GM03348 (cell line): ENCODE results near the gene PKP1.

Source experiments
- DNase-seq: peaks from one replicate; pipeline ENCODE4 v3.0.0; 2012; ENCODE audit warnings: low spot score

PKP1 gene

GRCh38 chr1:201310251-201310985 is 27.1 kb downstream of the PKP1 start:
- DNase-seq = no peak

DNA sequence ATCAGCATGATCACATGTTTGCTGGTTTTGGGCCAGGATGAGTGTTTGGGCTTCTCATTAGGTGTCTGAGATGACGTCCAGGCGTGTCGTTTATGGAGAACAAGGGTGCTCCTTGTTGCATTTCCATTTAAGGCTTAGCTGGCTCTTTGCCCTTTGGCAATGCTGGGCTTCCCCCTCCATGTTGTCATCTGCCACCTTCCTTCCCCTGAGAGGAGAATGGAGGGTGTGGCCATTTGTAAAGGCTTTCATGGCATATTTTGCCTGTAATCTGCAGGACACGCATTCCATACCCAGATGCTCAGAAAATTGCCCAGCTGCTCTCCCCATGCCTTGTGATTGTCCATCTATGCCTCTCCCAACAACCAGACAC is 27.7 kb downstream of the PKP1 start:
- no peak for DNase-seq

DNA sequence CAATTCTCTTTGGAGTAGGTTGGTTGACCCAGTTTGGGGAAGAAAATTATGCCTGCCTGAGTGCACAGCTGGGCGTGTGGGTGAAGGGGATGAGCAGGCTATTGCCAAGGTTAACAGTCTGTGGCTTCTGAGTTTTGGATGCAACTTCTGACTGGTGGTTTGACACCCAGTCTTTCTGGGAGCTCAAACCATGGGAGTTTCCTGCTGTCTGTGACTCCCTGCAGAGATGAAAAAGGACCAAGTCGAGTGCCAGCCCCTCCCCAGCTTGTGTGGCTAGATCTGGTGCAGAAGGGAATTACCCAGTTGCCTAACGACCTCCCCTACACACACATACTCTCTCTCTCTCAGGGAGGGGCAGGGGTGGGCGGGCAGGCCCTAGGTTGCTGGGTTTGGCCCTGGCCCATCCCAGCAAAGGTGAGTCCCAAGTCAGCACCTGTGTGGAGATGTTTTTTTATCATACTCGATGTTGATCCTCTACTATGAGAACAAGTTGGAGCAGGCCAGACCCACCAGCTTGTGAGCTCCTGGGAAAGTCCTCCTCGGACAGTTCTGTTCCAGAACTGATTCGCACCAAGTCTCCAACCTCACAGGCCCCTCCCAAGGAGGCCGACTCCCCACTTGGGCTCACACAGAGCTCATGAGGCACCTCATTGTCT is 28.2 kb downstream of the PKP1 start:
- DNase-seq = peak; percentile 29

- DNase-seq = no peak
Measured at GRCh38 chr1:201312298-201312697, 29.0 kb downstream of the PKP1 start.

DNA sequence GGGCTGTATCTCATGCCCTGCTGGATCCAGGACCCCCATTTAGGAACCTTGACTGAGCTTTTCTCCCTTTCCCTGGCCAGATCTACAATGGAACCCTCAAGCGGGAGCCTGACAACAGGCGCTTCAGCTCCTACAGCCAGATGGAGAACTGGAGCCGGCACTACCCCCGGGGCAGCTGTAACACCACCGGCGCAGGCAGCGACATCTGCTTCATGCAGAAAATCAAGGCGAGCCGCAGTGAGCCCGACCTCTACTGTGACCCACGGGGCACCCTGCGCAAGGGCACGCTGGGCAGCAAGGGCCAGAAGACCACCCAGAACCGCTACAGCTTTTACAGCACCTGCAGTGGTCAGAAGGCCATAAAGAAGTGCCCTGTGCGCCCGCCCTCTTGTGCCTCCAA is 29.8 kb downstream of the PKP1 start:
- no peak for DNase-seq

DNA sequence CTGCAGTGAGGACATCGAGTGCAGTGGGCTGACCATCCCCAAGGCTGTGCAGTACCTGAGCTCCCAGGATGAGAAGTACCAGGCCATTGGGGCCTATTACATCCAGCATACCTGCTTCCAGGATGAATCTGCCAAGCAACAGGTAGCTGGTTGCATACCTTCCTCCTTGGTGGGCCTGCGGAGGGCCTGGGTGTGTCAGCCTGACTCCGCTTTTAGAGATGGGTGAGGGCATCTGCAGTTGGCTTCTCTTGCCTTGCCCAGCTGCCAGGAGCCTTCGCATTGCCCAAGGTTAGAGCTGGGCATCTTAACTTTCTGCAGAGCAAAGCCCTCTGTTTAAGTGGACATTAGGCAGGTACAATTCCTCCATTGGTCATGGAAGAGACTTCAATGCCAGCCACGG is 33.2 kb downstream of the PKP1 start:
- no peak for DNase-seq

- DNase-seq = no peak
Measured at GRCh38 chr1:201317551-201317950, 34.2 kb downstream of the PKP1 start.

- DNase-seq = no peak
Measured at GRCh38 chr1:201318504-201319340, 35.4 kb downstream of the PKP1 start.

GRCh38 chr1:201319631-201320030 is 36.3 kb downstream of the PKP1 start:
- no peak for DNase-seq

DNA sequence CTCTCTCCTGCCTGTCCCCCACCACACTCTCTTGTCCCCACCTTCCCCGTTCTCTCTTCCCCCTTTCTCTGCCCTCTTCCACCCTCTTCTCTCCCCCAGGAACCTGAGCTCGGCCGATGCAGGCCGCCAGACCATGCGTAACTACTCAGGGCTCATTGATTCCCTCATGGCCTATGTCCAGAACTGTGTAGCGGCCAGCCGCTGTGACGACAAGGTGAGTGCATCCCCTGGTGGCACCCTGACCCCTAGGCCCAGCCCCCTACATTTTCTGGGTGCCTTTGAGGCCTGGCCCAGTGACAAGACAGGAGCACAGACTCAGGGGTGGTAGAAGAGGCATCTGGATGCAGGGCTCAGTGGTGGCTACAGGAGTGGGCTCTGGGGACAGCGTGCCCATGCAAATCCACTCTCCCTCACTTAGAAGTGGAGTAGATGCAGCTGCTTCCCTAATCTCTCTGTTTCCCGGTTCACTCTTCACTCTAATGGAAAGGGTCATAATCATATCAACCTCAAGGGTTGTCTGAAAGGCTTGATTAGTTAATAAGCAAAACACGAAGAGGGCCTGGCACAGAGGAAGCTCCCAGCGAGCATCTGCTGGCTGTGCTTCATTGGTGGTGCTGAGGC is 37.0 kb downstream of the PKP1 start:
- no peak for DNase-seq

GRCh38 chr1:201321826-201322390 is 38.6 kb downstream of the PKP1 start:
- no peak for DNase-seq

- no peak for DNase-seq
Measured at GRCh38 chr1:201322653-201323510, 39.6 kb downstream of the PKP1 start.

DNA sequence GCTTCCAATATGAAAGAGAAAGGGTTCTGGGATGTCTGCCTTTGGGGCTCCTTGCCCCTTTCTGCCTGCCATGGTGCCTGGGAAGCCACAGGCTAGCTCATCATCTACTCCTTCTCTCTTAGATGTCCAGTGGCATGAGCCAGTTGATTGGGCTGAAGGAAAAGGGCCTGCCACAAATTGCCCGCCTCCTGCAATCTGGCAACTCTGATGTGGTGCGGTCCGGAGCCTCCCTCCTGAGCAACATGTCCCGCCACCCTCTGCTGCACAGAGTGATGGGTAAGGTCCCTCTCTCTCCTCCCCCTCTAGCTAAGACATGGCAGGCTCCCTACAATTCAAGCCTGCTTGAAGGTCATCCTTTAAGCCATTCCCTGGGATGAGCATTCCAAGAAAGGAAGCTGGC is 41.0 kb downstream of the PKP1 start:
- no peak for DNase-seq

GRCh38 chr1:201324821-201325677 is 41.7 kb downstream of the PKP1 start:
- no peak for DNase-seq

- DNase-seq = no peak
Measured at GRCh38 chr1:201325678-201326060, 42.4 kb downstream of the PKP1 start.

DNA sequence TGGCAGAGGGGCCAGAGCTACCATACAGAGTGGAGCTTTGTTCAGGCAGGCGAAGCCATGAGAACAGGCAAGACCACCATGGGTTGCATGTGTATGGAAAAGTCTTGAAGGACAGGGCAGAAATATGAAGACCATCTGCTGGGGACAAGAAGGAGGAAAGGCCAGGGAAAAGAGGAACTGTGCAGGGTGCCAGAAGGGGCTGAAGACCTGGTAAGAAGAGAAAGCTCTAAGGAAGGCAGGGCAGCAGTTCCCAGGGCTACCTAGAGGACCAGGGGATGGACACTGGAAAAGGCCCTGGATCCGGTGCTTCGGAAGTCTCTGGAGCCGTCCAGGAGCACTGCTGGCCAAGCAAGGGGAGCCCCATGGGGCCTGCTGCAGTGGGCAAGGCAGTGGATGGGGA is 43.4 kb downstream of the PKP1 start:
- no peak for DNase-seq

DNA sequence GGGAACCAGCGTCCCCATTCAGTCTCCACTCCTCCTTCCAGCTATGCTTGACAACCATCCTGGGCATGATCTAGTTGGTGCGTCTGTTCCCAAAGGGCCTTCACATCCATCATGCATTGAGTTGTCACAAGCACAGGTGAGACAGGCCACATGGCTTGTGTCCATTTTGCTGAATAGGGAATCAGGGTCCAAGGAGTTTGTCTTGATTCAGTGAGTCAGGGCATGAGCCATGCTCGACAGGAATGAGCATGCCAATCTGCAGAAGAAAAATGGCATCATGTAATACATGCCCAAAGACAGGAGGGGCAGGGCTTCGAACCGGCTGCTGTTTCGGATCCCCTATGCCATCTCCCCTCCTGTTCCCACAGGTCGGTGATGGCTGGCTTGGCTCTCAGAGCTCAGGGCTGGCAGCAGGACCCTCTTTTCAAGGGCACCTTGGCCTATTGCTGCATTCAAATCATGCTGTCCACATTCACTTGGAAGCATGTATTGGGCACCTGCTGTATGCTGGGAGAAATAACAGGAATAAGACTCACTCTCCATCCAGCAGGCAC is 44.5 kb downstream of the PKP1 start:
- no peak for DNase-seq

GRCh38 chr1:201328576-201328975 is 45.3 kb downstream of the PKP1 start:
- no peak for DNase-seq

- DNase-seq = no peak
Measured at GRCh38 chr1:201329286-201329685, 46.0 kb downstream of the PKP1 start.

GRCh38 chr1:201329801-201330200 is 46.5 kb downstream of the PKP1 start:
- no peak for DNase-seq
